Heart left ventricle (tissue), 16 donors: ENCODE data around the gene GRIN3B. TPM values are rescaled to one million over a fixed set of nuclear protein-coding genes. Genes with fewer than 3 reads are reported as not detected.

Source experiments
- ATAC-seq, 4 donors: fragments of 200-7000 bp; cut with Tn5 transposase; one replicate each; pipeline ENCODE4 v1.9.1; 2020 to 2022; ENCODE audit warnings: moderate library complexity in 4 of 4, mild to moderate bottlenecking in 3 of 4, moderate number of reproducible peaks in 1 of 4
- DNase-seq, 5 donors: peaks; one replicate each; pipeline ENCODE4 v3.0.0-alpha.2; 2020
- H3K27ac ChIP-seq, 12 donors: fragments of 200-600 bp; sonication (generic) in 4 of 12; one replicate each; pipeline versions ENCODE4 v1.5.0 to v1.8.0; 2016 to 2022; ENCODE audit warnings: mild to moderate bottlenecking in 2 of 12
- H3K27me3 ChIP-seq, 9 donors: fragments of 200-600 bp; sonication (generic) in 2 of 9; one replicate each; pipeline versions ENCODE4 v1.5.1 to v1.8.0; 2016 to 2022; ENCODE audit warnings: mild to moderate bottlenecking in 3 of 9
- H3K36me3 ChIP-seq, 9 donors: fragments of 200-600 bp; sonication (generic) in 2 of 9; one replicate each; pipeline versions ENCODE4 v1.5.0 to v1.8.0; 2018 to 2022; ENCODE audit warnings: mild to moderate bottlenecking in 2 of 9
- H3K4me1 ChIP-seq, 12 donors: fragments of 200-600 bp; sonication (generic) in 4 of 12; one replicate each; pipeline versions ENCODE4 v1.5.0 to v1.8.0; 2016 to 2022; ENCODE audit warnings: mild to moderate bottlenecking in 3 of 12
- H3K4me3 ChIP-seq, 12 donors: fragments of 200-600 bp; sonication (generic) in 4 of 12; one replicate each; pipeline versions ENCODE4 v1.5.0 to v1.8.0; 2017 to 2022; ENCODE audit warnings: mild to moderate bottlenecking in 9 of 12, moderate library complexity in 4 of 12
- H3K9me3 ChIP-seq, 12 donors: fragments of 200-600 bp; sonication (generic) in 4 of 12; one replicate each; pipeline versions ENCODE4 v1.5.0 to v1.8.0; 2016 to 2022; ENCODE audit warnings: mild to moderate bottlenecking in 1 of 12
- POLR2A ChIP-seq, 2 donors: fragments of 450-650 bp; IDR thresholded peaks; one replicate each; pipeline ENCODE4 v1.6.1; 2017; ENCODE audit warnings: antibody characterized with exemption in 2 of 2, mild to moderate bottlenecking in 2 of 2, moderate library complexity in 2 of 2
- WGBS, 4 donors: extraction: QIAGEN DNeasy Blood & Tissue Kit in 2 of 4; methylation state at CpG; one replicate each; pipeline versions ENCODE4 v1.1.5 to v1.1.7; 2013 to 2018; 5-methylcytosine and 5-hydroxymethylcytosine counted together
- intact Hi-C, 10 donors: fragments of 100-400 bp; cut with DNase I; formaldehyde crosslinking; loops; one replicate each; pipeline versions ENCODE4 v1.11.1 to v1.14.2; 2022
- polyA plus RNA-seq, 2 donors: library from polyadenylated mRNA; stranded (reverse); fragments of 200-250 nt; gene quantifications; one replicate each; pipeline ENCODE4 v1.2.3, GENCODE V29; 2013
- total RNA-seq, 9 donors: library from RNA; depleted of rRNA in 2 of 9; stranded (reverse); fragments of >200 nt in 2 of 9; fragmentation: NEBNext Ultra II Directional in 3 of 9; extraction: Animal tissue kit (Norgen Biotek cat#: 25700) in 3 of 9; gene quantifications; one replicate each; pipeline versions ENCODE4 v1.1.0 to v1.2.4, GENCODE V29; 2016 to 2023
- TF ChIP-seq, protein P1 (sequence below), 12 donors: fragments of 200-600 bp; sonication (generic) in 4 of 12; IDR thresholded peaks; one replicate each; pipeline versions ENCODE4 v1.5.0 to v1.8.0; 2018 to 2022; ENCODE audit warnings: antibody characterized with exemption in 12 of 12, mild to moderate bottlenecking in 5 of 12
- donor health status: ischemic (EF 13 %, LVEDD 7.1; RV severe dilation, severe dysfunction).
- donor health status: healthy with polysubstance abuse.
- donor health status: DM: no; HTN: yes; CAD: no.
- donor health status: DM: no; HTN: no; CAD: no.
- donor health status: ischemic (EF 25% LVEDD 6.9; RV normal size, moderate dysfunction).
- donor health status: ischemic (EF 25% LVEDD 5.7; RV mildly dilated, moderate dysfunction).
- donor health status: healthy.
- donor health status: DM: yes; HTN: yes; CAD: no.
- donor health status: ischemic (EF 35%, LVEDD 5.7; RV mildly dilated, moderate dysfunction).
- donor health status: nonischemic (EF 11% LVEDD 7.7; RV severe dilation, severe dysfunction).
- donor health status: DM: yes; HTN: yes; CAD: no.
- donor health status: PGD.
- donor health status: ischemic (EF 29% LVEDD 5.4; RV normal size, mild dysfunction).
- donor health status: nonischemic (EF 23%, LVEDD 6.1; RV moderate dilation, normal function).

Gene GRIN3B
- total and polyA plus RNA-seq, 11 donors, result 0.01 to 0.51 (median 0.09) TPM; not detected in 8

DNA sequence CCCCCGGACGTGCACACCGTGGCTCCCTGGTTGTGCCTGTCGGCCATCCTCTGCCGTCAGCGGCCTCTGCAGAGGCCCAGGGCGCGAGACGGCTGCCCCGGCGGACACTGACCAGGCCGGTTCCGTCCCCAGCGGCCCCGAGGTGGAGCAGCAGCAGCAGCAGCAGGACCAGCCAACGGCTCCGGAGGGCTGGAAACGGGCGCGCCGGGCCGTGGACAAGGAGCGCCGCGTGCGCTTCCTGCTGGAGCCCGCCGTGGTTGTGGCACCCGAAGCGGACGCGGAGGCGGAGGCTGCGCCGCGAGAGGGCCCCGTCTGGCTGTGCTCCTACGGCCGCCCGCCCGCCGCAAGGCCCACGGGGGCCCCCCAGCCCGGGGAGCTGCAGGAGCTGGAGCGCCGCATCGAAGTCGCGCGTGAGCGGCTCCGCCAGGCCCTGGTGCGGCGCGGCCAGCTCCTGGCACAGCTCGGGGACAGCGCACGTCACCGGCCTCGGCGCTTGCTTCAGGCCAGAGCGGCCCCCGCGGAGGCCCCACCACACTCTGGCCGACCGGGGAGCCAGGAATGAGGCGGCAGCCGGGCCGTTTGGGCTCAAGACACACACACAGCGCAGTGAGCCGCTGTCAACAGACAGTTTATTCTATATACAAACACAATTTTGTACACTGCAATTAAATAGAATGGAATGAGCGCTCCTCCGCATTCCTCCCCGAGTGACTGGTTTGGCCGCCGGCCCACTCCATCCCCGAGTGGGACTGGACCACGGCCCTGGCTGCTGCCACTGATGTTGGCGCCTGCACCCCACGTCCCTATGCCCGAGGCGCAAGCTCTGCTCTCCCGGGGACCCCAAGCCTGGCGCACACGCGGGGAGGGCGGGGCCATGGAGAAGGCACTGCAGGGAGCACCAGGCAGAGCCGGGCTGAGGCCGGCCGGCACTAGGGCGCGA is 9.1 kb downstream of the GRIN3B start:
- H3K4me3 ChIP-seq, result peak overlapping the region in 1 of 12 donors; percentile 12
- DNase-seq, result peak in 1 of 5 donors; percentile 73
- H3K27ac ChIP-seq, result peak overlapping the region in 2 of 12 donors; percentile 22 to 51
- TF ChIP-seq, protein P1, sequence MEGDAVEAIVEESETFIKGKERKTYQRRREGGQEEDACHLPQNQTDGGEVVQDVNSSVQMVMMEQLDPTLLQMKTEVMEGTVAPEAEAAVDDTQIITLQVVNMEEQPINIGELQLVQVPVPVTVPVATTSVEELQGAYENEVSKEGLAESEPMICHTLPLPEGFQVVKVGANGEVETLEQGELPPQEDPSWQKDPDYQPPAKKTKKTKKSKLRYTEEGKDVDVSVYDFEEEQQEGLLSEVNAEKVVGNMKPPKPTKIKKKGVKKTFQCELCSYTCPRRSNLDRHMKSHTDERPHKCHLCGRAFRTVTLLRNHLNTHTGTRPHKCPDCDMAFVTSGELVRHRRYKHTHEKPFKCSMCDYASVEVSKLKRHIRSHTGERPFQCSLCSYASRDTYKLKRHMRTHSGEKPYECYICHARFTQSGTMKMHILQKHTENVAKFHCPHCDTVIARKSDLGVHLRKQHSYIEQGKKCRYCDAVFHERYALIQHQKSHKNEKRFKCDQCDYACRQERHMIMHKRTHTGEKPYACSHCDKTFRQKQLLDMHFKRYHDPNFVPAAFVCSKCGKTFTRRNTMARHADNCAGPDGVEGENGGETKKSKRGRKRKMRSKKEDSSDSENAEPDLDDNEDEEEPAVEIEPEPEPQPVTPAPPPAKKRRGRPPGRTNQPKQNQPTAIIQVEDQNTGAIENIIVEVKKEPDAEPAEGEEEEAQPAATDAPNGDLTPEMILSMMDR (IDR thresholded peaks at IDR 0.05), result no peak
- H3K9me3 ChIP-seq, result no peaks in the 10 kb centered on the region
- peaks cover 0 to 7% (median 0%) of the 10 kb centered on the region in 12 donors for H3K4me1 ChIP-seq
- H3K27me3 ChIP-seq, result no peaks in the 10 kb centered on the region
- ATAC-seq, result peak in 2 of 4 donors; percentile 4 to 38
- intact Hi-C loops, result no loop called here
- WGBS, 4 donors, result 80 to 87% (median 85%) methylated on average over 33 to 92 of the region's 92 CpGs
- peaks cover 0 to 64% (median 49%) of the 10 kb centered on the region in 9 donors for H3K36me3 ChIP-seq

- H3K36me3 ChIP-seq, result peaks cover 0 to 67% (median 50%) of the 10 kb centered on the region in 9 donors
- WGBS, 4 donors, result 83 to 88% (median 86%) methylated on average over 10 to 29 of the region's 29 CpGs
- intact Hi-C loops, result no loop called here
- no peaks in the 10 kb centered on the region for H3K27me3 ChIP-seq
- peak in 1 of 4 donors; percentile 1 for ATAC-seq
- peaks cover 0 to 11% (median 5%) of the 10 kb centered on the region in 12 donors for H3K4me1 ChIP-seq
- no peaks in the 10 kb centered on the region for H3K9me3 ChIP-seq
- H3K4me3 ChIP-seq, result no peak overlapping the region
- peak in 1 of 5 donors; percentile 63 for DNase-seq
- peak overlapping the region in 2 of 12 donors; percentile 22 to 51 for H3K27ac ChIP-seq
- TF ChIP-seq POLR2A (IDR thresholded peaks at IDR 0.05), result no peak
- TF ChIP-seq, protein P1 (IDR thresholded peaks at IDR 0.05), result no peak
Measured at GRCh38 chr19:1009981-1010538, 9.8 kb downstream of the GRIN3B start.

- Histone ChIP-seq H3K9me3 (no peaks in the 10 kb centered on the region), H3K4me1 (peaks cover 2 to 19% (median 12%) of the 10 kb centered on the region in 12 donors), H3K27me3 (no peaks in the 10 kb centered on the region), H3K27ac (peak overlapping the region in 1 of 12 donors; percentile 51), H3K36me3 (peaks cover 0 to 70% (median 50%) of the 10 kb centered on the region in 9 donors), H3K4me3 (no peak overlapping the region)
- no peak for ATAC-seq
- intact Hi-C loops, result no loop called here
- peak in 1 of 5 donors; percentile 61 for DNase-seq
- no peak for TF ChIP-seq POLR2A (IDR thresholded peaks at IDR 0.05)
- TF ChIP-seq, protein P1 (IDR thresholded peaks at IDR 0.05), result no peak
- 92 to 94% (median 93%) methylated on average over 39 to 56 of the region's 56 CpGs for WGBS, 4 donors
Measured at GRCh38 chr19:1010586-1011510, 10.6 kb downstream of the GRIN3B start.
